ENCODE data around the gene JTB.

JTB gene

GRCh38 chr1:153959454-153959853 is 18.0 kb downstream of the JTB start:
- DNase-seq (ENCODE audit: insufficient read length, low spot score): no peak
- no peak for FAIRE-seq
- no peak for TF ChIP-seq CTCF (IDR thresholded peaks at IDR 0.05; ENCODE audit: insufficient read depth, missing control alignments)

- FAIRE-seq (no peak), DNase-seq (ENCODE audit: insufficient read length, low spot score) (no peak)
- TF ChIP-seq CTCF (IDR thresholded peaks at IDR 0.05; ENCODE audit: insufficient read depth, missing control alignments): no peak
These were observed 18.6 kb downstream of the JTB start for GRCh38 chr1:153958961-153959260.

GRCh38 chr1:153958111-153958960 is 19.1 kb downstream of the JTB start, which contains the start of gene CRTC2:
TSS of gene CRTC2 (minus strand) at chr1:153958612. CDS start at chr1:153958497, 115 bp downstream.
- peak; percentile 14 for TF ChIP-seq CTCF (IDR thresholded peaks at IDR 0.05; ENCODE audit: insufficient read depth, missing control alignments)
- FAIRE-seq: peak; percentile 89

GRCh38 chr1:153957744-153958110 is 19.7 kb downstream of the JTB start:
- FAIRE-seq (no peak), DNase-seq (ENCODE audit: insufficient read length, low spot score) (no peak)
- no peak for TF ChIP-seq CTCF (IDR thresholded peaks at IDR 0.05; ENCODE audit: insufficient read depth, missing control alignments)

More at GRCh38 chr1:153958111-153958960, 19.1 kb downstream of the JTB start, which contains the start of gene CRTC2:
- DNase-seq (ENCODE audit: insufficient read length, low spot score): peak; percentile 100

- FAIRE-seq: no peak
- no peak for DNase-seq (ENCODE audit: insufficient read length, low spot score)
- no peak for TF ChIP-seq CTCF (IDR thresholded peaks at IDR 0.05; ENCODE audit: insufficient read depth, missing control alignments)
These were observed 20.3 kb downstream of the JTB start for GRCh38 chr1:153956997-153957715.

- TF ChIP-seq CTCF (IDR thresholded peaks at IDR 0.05; ENCODE audit: insufficient read depth, missing control alignments): no peak
- FAIRE-seq (no peak), DNase-seq (ENCODE audit: insufficient read length, low spot score) (no peak)
These were observed 22.6 kb downstream of the JTB start for GRCh38 chr1:153954826-153955225.

Measured in D721Med (cell line).